HEK293 (cell line): ENCODE measurements around the gene EML3.

ENCODE experiments used
- CTCF ChIA-PET: fragments of 350-600 bp; formaldehyde crosslinking; extraction: SDS; loops from one replicate; lab custom pipeline; 2021; ENCODE audit warnings: antibody characterized with exemption; lab: Yijun Ruan, JAX
- POLR2A ChIA-PET: fragments of 300-600 bp; formaldehyde crosslinking; extraction: SDS; loops from one replicate; lab custom pipeline; 2020; ENCODE audit warnings: antibody characterized with exemption, inconsistent platforms; lab: Yijun Ruan, JAX
- H3K27ac ChIP-seq: fragments of 200-500 bp; sonication (Bioruptor generic); 2 replicates; pipeline ENCODE4 v1.5.1; 2014; ENCODE audit warnings: low read depth, low read length, control low read depth, inconsistent platforms; ENCODE audit errors: extremely low read depth
- H3K36me3 ChIP-seq, 2 experiments: fragments of 200-500 bp in 1 of 2; sonication (Bioruptor generic) in 1 of 2; 1 replicate in 1 of 2; 2 replicates in 1 of 2; pipeline ENCODE4 v1.5.1; 2014 to 2017; ENCODE audit warnings: inconsistent platforms in 2 of 2, low read length in 2 of 2; ENCODE audit not compliant: control insufficient read depth in 2 of 2, insufficient read depth in 1 of 2
- H3K4me1 ChIP-seq: fragments of 200-500 bp; sonication (Bioruptor generic); 2 replicates; pipeline ENCODE4 v1.5.1; 2014; ENCODE audit warnings: mild to moderate bottlenecking, low read length, inconsistent platforms; ENCODE audit not compliant: control insufficient read depth, insufficient read depth
- H3K4me3 ChIP-seq: 2 replicates; pipeline ENCODE4 v1.5.1; 2011; ENCODE audit warnings: low read depth, mild to moderate bottlenecking, control low read depth, low read length, moderate library complexity
- H3K9me3 ChIP-seq: fragments of 200-500 bp; sonication (Bioruptor generic); 2 replicates; pipeline ENCODE4 v1.5.1; 2014; ENCODE audit warnings: low read depth, low read length, inconsistent platforms; ENCODE audit not compliant: control insufficient read depth, insufficient read depth
- BCL11A ChIP-seq: fragments of 450-650 bp; formaldehyde crosslinking; IDR thresholded peaks from 2 replicates; pipeline ENCODE4 v1.5.1; 2016; ENCODE audit warnings: low read depth, missing biosample characterization, missing genetic modification characterization
- SALL2 ChIP-seq: fragments of 450-650 bp; formaldehyde crosslinking; IDR thresholded peaks from 2 replicates; pipeline ENCODE4 v1.5.0; 2017; ENCODE audit warnings: missing biosample characterization, mild to moderate bottlenecking, missing genetic modification characterization, borderline replicate concordance
- ZBTB8A ChIP-seq: fragments of 450-650 bp; formaldehyde crosslinking; IDR thresholded peaks from 2 replicates; pipeline ENCODE4 v1.5.1; 2016; ENCODE audit warnings: missing biosample characterization, missing genetic modification characterization
- ZFP69B ChIP-seq: fragments of 450-650 bp; formaldehyde crosslinking; IDR thresholded peaks from 2 replicates; pipeline ENCODE4 v1.5.1; 2016; ENCODE audit warnings: missing biosample characterization, missing genetic modification characterization
- ZNF132 ChIP-seq: fragments of 450-650 bp; formaldehyde crosslinking; IDR thresholded peaks from 2 replicates; pipeline ENCODE4 v1.5.1; 2017; ENCODE audit warnings: missing biosample characterization, missing genetic modification characterization, borderline replicate concordance
- ZNF146 ChIP-seq: fragments of 450-650 bp; formaldehyde crosslinking; IDR thresholded peaks from 2 replicates; pipeline ENCODE4 v1.5.1; 2016; ENCODE audit warnings: missing biosample characterization, missing genetic modification characterization
- ZNF324 ChIP-seq: fragments of 450-650 bp; formaldehyde crosslinking; IDR thresholded peaks from 2 replicates; pipeline ENCODE4 v1.5.1; 2016; ENCODE audit warnings: missing biosample characterization, missing genetic modification characterization
- ZNF341 ChIP-seq: fragments of 450-650 bp; formaldehyde crosslinking; IDR thresholded peaks from 2 replicates; pipeline ENCODE4; 2016; ENCODE audit warnings: low read depth, missing biosample characterization, missing genetic modification characterization
- ZNF521 ChIP-seq: fragments of 450-650 bp; formaldehyde crosslinking; IDR thresholded peaks from 2 replicates; pipeline ENCODE4 v1.5.1; 2017; ENCODE audit warnings: missing biosample characterization, mild to moderate bottlenecking, missing genetic modification characterization
- ZNF843 ChIP-seq: fragments of 450-650 bp; formaldehyde crosslinking; IDR thresholded peaks from 2 replicates; pipeline ENCODE4 v1.5.1; 2016; ENCODE audit warnings: missing biosample characterization, missing genetic modification characterization
- ZXDB ChIP-seq: fragments of 450-650 bp; formaldehyde crosslinking; IDR thresholded peaks from 2 replicates; pipeline ENCODE4 v1.5.1; 2016; ENCODE audit warnings: missing biosample characterization, missing genetic modification characterization
- TF ChIP-seq, protein P1 (sequence below): fragments of 450-650 bp; formaldehyde crosslinking; IDR thresholded peaks from 2 replicates; pipeline ENCODE4 v1.5.1; 2017; ENCODE audit warnings: missing biosample characterization, missing genetic modification characterization
- TF ChIP-seq, protein P2 (sequence below): fragments of 450-650 bp; formaldehyde crosslinking; IDR thresholded peaks from 2 replicates; pipeline ENCODE4 v1.5.1; 2016; ENCODE audit warnings: missing biosample characterization, missing genetic modification characterization
- TF ChIP-seq, protein P3 (sequence below): fragments of 450-650 bp; formaldehyde crosslinking; IDR thresholded peaks from 2 replicates; pipeline ENCODE4; 2016; ENCODE audit warnings: missing biosample characterization, missing genetic modification characterization
- TF ChIP-seq, protein P4 (sequence below): fragments of 450-650 bp; formaldehyde crosslinking; IDR thresholded peaks from 2 replicates; pipeline ENCODE4 v1.5.1; 2016; ENCODE audit warnings: missing biosample characterization, missing genetic modification characterization, borderline replicate concordance
- TF ChIP-seq, protein P5 (sequence below): fragments of 450-650 bp; formaldehyde crosslinking; IDR thresholded peaks from 2 replicates; pipeline ENCODE4 v1.5.1; 2016; ENCODE audit warnings: missing biosample characterization, missing genetic modification characterization

The EML3 gene

DNA sequence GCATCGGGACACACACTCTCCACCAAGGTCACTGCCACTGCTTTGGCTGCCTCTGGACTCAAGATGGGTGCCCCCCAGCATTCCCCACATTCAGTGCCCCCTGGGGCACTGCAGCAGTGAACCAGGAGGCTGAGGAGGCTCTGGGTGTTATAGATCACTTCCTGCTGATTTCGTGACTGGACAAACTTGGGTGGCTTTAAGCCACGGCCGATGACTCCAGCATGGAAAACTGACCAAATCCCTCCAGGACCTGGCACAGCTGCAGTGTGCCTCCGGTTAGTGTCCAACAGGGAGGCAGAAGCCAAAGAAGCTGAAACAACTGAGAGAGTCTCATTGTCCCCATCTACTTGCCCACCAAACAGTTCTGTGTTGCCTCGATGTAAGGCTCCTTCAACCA is 35.0 kb upstream of the EML3 start:
- no peak overlapping the region for H3K4me3 ChIP-seq
- peaks cover 3% of the 10 kb centered on the region; the same call in 1 of the 2 replicates for H3K4me1 ChIP-seq
- H3K27ac ChIP-seq: no peak overlapping the region
- ChIA-PET POLR2A (interaction anchor here (1.0 to 5.9 kb wide), 8 partner anchors 12 to 233 kb away, joined by 4 to 79 read pairs (median 11); partner anchors contain the start of genes C11orf98, CSKMT, LBHD1 and SLC3A2), CTCF (interaction anchor here (1.2 kb wide), 1 partner anchor 253 kb away, joined by 4 read pairs; no protein-coding TSS in a partner anchor)
- H3K36me3 ChIP-seq: peaks cover 5 to 55% of the 10 kb centered on the region in 2 experiments; a peak in 2 of 3 replicates
- H3K9me3 ChIP-seq: no peaks in the 10 kb centered on the region
- no peak for TF ChIP-seq ZNF132 (tag by site-specific recombination)
- TF ChIP-seq, protein P1, sequence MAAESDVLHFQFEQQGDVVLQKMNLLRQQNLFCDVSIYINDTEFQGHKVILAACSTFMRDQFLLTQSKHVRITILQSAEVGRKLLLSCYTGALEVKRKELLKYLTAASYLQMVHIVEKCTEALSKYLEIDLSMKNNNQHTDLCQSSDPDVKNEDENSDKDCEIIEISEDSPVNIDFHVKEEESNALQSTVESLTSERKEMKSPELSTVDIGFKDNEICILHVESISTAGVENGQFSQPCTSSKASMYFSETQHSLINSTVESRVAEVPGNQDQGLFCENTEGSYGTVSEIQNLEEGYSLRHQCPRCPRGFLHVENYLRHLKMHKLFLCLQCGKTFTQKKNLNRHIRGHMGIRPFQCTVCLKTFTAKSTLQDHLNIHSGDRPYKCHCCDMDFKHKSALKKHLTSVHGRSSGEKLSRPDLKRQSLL: 0 out of 2 replicates have a peak, but pooled peaks have one; percentile 39

DNA sequence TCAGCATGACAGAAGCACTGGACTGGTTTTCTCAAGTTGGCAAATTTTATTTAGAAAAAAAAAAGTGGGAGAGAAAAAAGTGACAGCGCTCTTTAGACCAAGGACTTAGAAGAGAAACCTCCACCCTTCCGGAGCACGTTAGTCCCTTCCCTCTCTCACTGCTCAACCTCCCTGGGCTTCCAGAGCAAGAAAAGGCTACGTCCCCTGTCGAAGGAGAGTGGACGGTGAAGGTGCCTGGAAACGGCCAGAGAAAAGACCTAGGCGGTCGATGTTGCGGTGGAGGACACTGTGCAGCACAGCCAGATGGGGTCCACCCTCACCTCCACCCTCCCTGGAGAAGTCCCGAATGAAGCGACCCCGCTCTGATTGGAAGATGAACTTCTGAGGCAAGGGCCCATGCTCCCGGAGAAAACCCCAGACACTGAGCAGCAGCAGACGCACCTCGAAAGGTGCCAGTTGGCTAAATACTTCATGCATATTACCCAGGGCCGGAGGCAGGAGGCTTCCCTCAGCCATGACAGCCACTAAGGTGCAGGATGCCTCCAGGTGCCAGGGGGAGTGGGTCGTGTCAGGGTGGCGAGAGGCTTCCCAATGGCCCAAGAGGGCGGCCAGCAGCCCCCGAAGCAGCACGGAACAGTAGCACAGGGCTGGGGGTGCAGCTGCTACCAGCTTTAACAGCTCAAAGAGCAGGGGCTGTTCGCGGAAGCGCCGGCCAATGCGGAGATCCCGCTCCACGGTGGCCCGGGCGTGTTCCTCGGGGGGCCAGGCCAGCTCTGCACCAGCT is 34.4 kb upstream of the EML3 start:
- no peaks in the 10 kb centered on the region for H3K9me3 ChIP-seq
- H3K4me3 ChIP-seq: no peak overlapping the region
- ChIA-PET CTCF (no interaction called here), POLR2A (interaction anchor here (0.6 to 5.9 kb wide), 23 partner anchors 9 to 288 kb away, joined by 3 to 79 read pairs (median 4); partner anchors contain the start of genes B3GAT3, C11orf98, CSKMT and EEF1G)
- no peak for TF ChIP-seq ZNF843 (tag by site-specific recombination)
- TF ChIP-seq, protein P2, sequence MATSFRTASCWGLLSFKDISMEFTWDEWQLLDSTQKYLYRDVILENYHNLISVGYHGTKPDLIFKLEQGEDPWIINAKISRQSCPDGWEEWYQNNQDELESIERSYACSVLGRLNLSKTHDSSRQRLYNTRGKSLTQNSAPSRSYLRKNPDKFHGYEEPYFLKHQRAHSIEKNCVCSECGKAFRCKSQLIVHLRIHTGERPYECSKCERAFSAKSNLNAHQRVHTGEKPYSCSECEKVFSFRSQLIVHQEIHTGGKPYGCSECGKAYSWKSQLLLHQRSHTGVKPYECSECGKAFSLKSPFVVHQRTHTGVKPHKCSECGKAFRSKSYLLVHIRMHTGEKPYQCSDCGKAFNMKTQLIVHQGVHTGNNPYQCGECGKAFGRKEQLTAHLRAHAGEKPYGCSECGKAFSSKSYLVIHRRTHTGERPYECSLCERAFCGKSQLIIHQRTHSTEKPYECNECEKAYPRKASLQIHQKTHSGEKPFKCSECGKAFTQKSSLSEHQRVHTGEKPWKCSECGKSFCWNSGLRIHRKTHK (tag by site-specific recombination): no peak
- TF ChIP-seq ZNF341 (tag by site-specific recombination): peak; percentile 25; the same call in 1 of the 2 replicates
- TF ChIP-seq ZNF521: no peak
- no peak for TF ChIP-seq SALL2 (tag by site-specific recombination)
- TF ChIP-seq, protein P3, sequence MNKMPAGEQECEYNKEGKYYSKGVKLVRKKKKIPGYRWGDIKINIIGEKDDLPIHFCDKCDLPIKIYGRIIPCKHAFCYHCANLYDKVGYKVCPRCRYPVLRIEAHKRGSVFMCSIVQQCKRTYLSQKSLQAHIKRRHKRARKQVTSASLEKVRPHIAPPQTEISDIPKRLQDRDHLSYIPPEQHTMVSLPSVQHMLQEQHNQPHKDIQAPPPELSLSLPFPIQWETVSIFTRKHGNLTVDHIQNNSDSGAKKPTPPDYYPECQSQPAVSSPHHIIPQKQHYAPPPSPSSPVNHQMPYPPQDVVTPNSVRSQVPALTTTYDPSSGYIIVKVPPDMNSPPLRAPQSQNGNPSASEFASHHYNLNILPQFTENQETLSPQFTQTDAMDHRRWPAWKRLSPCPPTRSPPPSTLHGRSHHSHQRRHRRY (tag by site-specific recombination): no peak
- H3K27ac ChIP-seq: no peak overlapping the region
- peaks cover 3% of the 10 kb centered on the region; the same call in 1 of the 2 replicates for H3K4me1 ChIP-seq
- peaks cover 5 to 57% of the 10 kb centered on the region in 2 experiments; a peak in 2 of 3 replicates for H3K36me3 ChIP-seq

DNA sequence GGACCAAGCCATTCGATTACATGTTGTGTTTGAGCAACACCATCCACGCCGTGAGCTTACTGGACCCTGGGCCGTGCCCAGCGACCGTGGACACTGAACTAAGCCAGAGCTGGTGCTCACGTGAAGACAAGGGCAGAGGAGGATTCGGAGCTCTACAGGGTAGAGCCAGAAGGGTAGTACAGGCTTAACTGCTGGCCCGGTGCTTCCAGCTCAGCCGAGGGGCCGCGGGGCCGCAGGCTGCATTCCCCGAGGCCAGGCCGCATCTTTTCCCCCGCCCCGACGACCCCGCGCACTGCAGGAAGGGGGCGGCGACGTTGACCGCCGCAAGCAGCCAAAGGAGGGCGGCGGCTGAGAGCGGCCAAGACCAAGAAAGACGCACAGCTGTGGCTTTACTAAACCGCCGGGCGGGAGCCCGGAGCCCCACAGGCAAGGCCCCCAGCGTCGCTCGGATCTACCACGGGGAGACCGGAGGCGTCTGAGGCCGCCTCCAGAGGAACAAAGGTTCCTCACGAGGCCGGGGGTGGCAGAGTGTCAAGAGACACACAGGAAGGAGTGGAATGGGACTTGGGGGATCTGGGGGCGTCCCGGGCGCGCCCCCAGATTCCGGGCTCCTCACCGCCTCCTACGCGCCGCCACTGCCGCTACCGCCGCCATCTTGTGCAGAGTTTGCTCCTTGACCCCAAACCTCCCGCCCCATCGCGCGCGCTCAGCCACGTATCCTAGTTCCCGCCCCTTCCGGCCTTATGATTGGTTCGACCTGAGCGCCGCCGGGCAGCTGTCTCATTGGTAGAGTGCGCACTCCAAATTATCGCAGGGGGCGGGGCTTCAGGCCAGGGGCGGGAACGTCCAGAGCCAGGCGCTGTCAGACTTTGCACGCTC is 33.6 kb upstream of the EML3 start, which contains the start of gene GANAB:
TSS of gene GANAB (minus strand) at position 668 of the 879 bp plus-strand sequence. CDS start at position 654, 14 bp downstream.
- Histone ChIP-seq H3K4me1 (peaks cover 3% of the 10 kb centered on the region; the same call in 1 of the 2 replicates), H3K4me3 (peak within 1 kb of the TSS; percentile 86), H3K27ac (peak within 1 kb of the TSS; percentile 83), H3K9me3 (no peaks in the 10 kb centered on the region), H3K36me3 (peaks cover 5 to 57% of the 10 kb centered on the region in 2 experiments; a peak in 2 of 3 replicates)
- ChIA-PET CTCF (interaction anchor here (0.9 to 1.5 kb wide), 3 partner anchors 9 to 85 kb away, joined by 3 to 5 read pairs (median 4); no protein-coding TSS in a partner anchor), POLR2A (interaction anchor here (0.6 to 5.9 kb wide), 24 partner anchors 9 to 289 kb away, joined by 3 to 79 read pairs (median 4); partner anchors contain the start of genes B3GAT3, C11orf98, CSKMT and EEF1G)
- TF ChIP-seq ZNF324 (tag by site-specific recombination) (0 out of 2 replicates have a peak, but pooled peaks have one; percentile 57), ZNF146 (0 out of 2 replicates have a peak, but pooled peaks have one; percentile 3), ZBTB8A (tag by site-specific recombination) (peak; percentile 35; the same call in 1 of the 2 replicates), ZXDB (tag by site-specific recombination) (peak; percentile 38; the same call in 1 of the 2 replicates), ZFP69B (tag by site-specific recombination) (no peak), BCL11A (tag by site-specific recombination) (0 out of 2 replicates have a peak, but pooled peaks have one; percentile 22)
- TF ChIP-seq, protein P4, sequence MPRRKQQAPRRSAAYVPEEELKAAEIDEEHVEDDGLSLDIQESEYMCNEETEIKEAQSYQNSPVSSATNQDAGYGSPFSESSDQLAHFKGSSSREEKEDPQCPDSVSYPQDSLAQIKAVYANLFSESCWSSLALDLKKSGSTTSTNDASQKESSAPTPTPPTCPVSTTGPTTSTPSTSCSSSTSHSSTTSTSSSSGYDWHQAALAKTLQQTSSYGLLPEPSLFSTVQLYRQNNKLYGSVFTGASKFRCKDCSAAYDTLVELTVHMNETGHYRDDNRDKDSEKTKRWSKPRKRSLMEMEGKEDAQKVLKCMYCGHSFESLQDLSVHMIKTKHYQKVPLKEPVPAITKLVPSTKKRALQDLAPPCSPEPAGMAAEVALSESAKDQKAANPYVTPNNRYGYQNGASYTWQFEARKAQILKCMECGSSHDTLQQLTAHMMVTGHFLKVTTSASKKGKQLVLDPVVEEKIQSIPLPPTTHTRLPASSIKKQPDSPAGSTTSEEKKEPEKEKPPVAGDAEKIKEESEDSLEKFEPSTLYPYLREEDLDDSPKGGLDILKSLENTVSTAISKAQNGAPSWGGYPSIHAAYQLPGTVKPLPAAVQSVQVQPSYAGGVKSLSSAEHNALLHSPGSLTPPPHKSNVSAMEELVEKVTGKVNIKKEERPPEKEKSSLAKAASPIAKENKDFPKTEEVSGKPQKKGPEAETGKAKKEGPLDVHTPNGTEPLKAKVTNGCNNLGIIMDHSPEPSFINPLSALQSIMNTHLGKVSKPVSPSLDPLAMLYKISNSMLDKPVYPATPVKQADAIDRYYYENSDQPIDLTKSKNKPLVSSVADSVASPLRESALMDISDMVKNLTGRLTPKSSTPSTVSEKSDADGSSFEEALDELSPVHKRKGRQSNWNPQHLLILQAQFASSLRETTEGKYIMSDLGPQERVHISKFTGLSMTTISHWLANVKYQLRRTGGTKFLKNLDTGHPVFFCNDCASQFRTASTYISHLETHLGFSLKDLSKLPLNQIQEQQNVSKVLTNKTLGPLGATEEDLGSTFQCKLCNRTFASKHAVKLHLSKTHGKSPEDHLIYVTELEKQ (tag by site-specific recombination): no peak
- TF ChIP-seq, protein P5, sequence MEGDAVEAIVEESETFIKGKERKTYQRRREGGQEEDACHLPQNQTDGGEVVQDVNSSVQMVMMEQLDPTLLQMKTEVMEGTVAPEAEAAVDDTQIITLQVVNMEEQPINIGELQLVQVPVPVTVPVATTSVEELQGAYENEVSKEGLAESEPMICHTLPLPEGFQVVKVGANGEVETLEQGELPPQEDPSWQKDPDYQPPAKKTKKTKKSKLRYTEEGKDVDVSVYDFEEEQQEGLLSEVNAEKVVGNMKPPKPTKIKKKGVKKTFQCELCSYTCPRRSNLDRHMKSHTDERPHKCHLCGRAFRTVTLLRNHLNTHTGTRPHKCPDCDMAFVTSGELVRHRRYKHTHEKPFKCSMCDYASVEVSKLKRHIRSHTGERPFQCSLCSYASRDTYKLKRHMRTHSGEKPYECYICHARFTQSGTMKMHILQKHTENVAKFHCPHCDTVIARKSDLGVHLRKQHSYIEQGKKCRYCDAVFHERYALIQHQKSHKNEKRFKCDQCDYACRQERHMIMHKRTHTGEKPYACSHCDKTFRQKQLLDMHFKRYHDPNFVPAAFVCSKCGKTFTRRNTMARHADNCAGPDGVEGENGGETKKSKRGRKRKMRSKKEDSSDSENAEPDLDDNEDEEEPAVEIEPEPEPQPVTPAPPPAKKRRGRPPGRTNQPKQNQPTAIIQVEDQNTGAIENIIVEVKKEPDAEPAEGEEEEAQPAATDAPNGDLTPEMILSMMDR (tag by site-specific recombination): 0 out of 2 replicates have a peak, but pooled peaks have one; percentile 12
